ENCODE measurements around the gene ADGRE3.
"Not testable (repeated sequence)": the region's sequence is repeated elsewhere in the genome, so short reads cannot be mapped to it uniquely, and the experiment has no call there.

ADGRE3 gene

GRCh38 chr19:14595558-14595957, 79.1 kb downstream of the ADGRE3 start:
- DNase-seq (ENCODE audit: low spot score), result no peak

GRCh38 chr19:14589433-14589832, 85.2 kb downstream of the ADGRE3 start:
- DNase-seq (ENCODE audit: low spot score), result not testable (repeated sequence)

GRCh38 chr19:14585187-14585586, 89.5 kb downstream of the ADGRE3 start:
- not testable (repeated sequence) for DNase-seq (ENCODE audit: low spot score)

DNA sequence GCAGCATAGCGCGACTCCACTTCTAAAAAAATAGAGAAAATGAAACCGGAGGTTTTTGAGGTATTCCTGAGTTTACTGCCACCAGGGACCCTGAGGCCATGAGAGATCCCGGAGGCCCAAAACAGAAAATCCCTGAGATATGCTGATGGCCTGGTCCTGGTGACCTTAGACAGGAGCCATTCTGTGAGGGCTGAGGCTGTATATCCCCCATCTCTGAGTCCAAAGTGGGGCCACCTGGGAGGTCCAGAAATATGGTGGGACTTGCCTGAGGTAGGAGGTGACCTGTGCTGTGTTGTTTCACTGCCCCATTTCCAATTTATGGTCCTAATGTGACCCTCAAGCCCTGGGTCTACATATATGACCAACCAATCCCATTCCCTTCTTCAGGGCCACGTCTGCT, 90.3 kb downstream of the ADGRE3 start:
- DNase-seq (ENCODE audit: low spot score), result not testable (repeated sequence)

GRCh38 chr19:14582894-14583340, 91.7 kb downstream of the ADGRE3 start, which contains the start of gene CLEC17A:
CLEC17A (plus strand) TSS chr19:14583084; CDS start chr19:14583161, 77 bp downstream.
- DNase-seq (ENCODE audit: low spot score), result no peak

DNA sequence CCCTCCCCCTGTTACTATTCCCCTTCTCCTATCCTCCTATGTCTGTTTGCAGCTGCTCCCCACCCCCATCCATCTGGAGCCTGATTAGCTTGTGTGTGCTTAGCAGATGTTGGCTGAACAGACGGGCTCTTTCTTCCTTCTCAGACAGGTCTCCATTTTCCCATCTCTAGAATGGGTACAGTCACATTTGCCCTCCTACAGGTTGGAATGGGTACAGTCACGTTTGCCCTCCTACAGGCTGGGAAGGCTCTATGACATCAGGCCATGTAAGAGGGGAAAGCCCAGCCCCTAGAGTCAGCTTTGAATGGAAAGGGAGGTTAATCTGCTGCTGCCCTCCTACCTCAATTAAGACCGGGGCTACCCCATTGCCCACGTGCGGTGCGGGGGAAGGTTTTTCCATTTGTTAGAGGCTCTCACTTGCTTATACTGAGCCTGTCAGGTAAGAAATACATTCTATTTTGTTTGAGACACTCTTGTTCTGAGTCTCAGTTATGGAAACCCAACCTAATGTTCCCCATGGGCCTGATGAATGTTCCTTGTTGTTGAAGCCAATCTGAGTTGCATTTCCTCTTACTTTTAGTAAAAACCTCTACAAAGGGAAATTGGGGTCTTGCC, 93.9 kb downstream of the ADGRE3 start:
- DNase-seq (ENCODE audit: low spot score), result no peak

- no peak for DNase-seq (ENCODE audit: low spot score)
Measured at GRCh38 chr19:14577885-14578427, 96.7 kb downstream of the ADGRE3 start.

DNA sequence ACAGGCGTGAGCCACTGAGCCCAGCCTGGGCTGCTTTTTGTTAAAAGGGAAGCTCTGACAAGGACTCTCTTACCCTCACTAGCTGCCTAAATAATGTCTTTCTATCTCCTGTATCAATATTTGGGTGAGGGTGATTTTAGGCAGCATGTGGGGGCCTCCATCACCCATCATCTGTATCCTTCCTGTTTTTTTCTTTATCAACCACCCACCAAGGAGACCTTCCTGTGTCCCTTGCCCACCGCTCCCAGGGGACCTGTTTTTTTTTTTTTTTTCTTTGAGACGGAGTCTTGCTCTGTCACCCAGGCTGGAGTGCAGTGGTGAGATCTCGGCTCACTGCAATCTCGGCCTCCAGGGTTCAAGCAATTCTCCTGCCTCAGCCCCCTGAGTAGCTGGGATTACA, 97.4 kb downstream of the ADGRE3 start:
- DNase-seq (ENCODE audit: low spot score), result no peak

DNA sequence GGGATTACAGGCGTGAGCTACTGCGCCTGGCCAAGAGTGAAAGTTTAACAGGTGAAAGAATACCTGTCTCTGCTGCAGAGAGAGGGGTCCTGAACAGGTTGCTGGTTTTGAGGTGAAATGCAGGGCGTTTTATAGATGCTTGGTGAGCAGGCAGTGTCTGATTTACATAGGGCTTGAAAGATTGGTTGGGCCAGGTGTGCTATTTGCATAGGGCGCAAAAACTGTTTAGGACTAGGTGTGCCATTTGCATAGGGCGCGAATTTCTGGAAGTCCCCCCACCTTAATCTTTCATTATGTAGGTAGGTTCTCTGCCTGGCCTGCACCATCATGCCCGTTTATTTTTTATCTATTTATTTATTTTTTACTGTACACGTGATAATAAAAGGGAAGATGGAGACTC, 98.3 kb downstream of the ADGRE3 start:
- DNase-seq (ENCODE audit: low spot score), result no peak

- no peak for DNase-seq (ENCODE audit: low spot score)
Measured at GRCh38 chr19:14575428-14575980, 99.1 kb downstream of the ADGRE3 start.

DNA sequence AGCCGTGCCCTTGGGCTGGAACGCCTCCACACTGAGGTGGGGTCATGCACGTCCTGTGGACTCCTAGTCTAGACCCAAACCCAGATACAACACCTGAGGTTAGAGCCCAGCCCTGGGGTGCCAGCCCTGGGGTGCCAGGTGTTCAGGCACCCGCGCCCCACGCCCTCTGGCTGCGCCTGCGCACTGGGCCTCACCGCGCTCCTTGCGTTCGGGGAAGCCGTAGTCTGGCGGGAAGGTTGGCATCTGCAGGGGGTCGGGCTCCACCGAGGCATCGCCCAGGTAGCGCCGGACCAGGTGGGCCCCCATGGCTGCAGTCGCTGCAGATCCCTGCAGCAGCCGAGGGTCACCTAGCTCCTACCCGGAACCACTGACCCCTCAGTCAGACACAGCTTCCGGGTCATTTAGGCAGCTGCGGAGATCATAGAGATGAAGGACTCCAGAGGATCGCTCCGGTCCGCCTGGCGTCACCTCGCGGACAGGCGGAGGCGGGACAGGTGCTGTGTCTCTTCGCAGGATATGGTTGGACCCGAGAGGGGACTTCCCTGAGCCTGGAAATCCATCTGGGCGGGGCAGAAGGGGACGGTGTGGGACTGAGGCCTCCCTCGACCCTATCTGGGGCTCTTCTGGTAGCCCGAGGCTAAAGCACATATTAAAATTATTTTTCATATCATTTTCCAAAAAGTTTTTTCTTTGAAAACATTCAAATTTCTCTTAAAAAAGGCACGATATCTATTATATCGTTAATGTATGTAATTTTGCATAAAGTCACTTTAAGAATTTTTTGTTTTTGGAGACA, 102.8 kb downstream of the ADGRE3 start, which contains the start of gene NDUFB7:
TSS of gene NDUFB7 (minus strand) at position 372 of the 796 bp plus-strand sequence. CDS start at position 306, 66 bp downstream.
- DNase-seq (ENCODE audit: low spot score), result peak; percentile 95

- no peak for DNase-seq (ENCODE audit: low spot score)
Measured at GRCh38 chr19:14570864-14571527, 103.6 kb downstream of the ADGRE3 start.
